Fibroblast of the conjunctiva (primary cell): ENCODE results near the gene CDHR4.
"Not testable (repeated sequence)": the region's sequence is repeated elsewhere in the genome, so short reads cannot be mapped to it uniquely, and the experiment has no call there.

Experiments
- DNase-seq: peaks from one replicate; pipeline ENCODE4 v3.0.0-alpha.2; 2010; ENCODE audit warnings: low read depth

The CDHR4 gene

DNA sequence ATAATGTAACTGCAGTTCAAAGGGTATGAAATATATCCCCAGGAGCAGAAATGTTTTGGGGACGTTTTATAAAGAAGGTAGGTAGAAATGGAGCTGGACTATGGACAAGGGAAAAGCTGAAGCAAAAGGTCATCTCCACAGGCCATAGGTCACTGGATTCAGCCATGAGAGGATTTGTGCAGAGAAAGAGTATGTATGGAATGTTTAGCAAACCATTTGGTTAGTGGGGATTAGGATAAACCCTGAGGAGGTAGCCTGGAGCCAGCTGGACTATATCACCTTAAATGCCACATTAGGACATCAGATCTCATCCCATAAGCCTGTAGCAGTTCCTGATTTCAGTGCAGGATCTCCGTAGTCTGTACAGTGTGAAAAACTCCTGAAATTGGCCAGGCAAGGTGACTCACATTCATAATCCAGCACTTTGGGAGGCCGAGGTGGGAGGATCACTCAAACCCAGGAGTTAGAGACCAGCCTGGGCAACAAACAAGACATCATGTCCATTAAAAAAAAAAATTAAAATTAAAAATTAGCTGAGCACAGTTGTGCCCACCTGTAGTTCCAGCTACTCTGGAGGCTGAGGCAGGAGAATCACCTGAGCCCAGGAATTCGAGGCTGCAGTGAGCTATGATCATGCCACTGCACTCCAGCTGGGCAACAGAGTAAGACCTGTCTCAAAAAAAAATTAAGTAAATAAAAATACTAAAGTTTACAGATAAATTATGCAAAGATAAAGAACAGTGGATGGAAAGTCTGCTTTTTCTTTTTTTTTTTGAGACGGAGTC is 18.1 kb downstream of the CDHR4 start:
- DNase-seq: no peak

GRCh38 chr3:49780975-49781365 is 18.7 kb downstream of the CDHR4 start:
- DNase-seq: not testable (repeated sequence)

DNA sequence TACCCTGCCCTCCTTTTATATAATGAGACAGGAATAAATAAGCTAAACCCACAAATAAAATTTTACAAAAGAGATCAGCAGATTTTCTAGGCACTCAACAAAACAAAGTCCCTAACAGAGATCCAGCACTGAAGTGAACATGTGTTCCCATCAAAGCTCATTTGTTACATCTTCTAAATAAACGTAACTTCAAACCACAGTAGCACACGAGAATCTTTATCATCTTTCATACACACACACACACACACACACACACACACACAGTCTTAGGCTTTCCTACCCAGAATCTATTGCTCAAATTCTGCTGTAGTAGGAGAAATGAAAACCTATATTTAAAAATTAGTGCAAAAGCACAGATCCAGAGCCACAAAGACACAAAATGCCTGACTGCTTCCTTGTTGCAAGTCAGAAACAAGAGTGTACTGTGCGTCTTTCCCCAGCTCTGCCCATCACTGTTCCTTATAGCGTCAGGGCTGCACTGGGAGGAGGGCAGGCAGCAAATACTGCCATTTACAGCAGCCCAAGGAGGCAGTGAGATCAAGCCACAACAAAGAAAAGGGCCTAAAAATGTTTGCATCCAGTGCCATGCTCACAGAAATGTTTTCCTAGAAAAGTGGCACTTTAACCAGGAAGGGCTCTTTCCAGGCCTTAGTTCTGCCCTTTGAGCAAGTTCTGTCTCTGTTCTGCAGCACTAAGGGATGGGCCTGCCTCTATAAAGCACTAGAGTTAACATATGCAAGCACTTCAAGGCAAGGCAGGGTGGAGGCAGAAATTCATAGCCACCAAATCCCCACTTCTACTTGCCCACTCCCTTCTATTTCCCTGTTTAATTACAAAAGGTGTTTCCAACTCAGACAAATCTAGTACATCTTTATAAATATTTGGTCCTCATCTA is 19.3 kb downstream of the CDHR4 start:
- DNase-seq: no peak

DNA sequence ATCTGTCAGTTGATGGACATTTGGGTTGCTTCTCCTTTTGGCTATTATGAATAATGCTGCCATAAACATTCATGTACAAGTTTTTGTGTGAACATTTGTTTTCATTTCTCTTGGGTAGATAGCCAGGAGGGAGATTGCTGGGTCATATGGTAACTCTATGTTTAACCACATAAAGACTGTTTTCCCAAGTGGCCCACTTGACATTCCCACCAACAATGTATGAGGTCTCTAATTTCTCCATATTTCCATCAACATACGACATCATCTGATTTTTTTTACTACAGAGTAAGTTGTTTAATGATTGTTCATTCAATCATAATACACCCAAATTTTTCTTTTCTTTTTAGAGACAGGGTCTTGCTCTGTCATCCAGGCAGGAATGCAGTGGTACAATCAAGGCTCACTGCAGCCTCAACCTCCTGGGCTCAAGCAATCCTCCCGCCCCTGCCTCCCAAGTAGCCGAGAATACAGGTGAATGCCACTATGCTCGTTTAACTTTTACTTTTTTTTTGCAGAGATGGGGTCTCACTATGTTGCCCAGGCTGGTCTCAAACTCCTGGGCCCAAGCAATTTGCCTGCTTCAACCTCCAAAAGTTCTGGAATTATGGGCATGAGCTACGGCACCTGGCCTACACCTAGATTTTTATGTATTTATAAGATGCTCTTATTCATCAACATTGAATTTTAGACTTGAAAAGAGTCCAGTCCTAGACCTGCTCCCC is 20.2 kb downstream of the CDHR4 start:
- no peak for DNase-seq

DNA sequence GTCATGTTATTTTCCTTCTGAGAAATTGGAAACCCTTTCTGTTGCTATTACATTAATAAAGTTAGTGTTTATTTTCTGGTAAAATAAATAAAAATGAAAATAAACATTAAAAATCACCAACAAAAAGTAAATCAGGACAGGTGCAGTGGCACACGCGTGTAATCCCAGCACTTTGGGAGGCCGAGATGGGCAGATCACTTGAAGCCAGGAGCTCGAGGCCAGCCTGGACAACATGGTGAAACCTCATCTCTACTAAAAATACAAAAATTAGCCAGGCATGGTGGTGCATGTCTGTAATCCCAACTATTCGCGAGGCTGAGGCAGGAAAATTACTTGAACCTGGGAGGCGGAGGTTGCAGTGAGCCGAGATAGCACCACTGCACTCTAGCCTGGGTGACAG is 23.6 kb downstream of the CDHR4 start:
- not testable (repeated sequence) for DNase-seq

DNA sequence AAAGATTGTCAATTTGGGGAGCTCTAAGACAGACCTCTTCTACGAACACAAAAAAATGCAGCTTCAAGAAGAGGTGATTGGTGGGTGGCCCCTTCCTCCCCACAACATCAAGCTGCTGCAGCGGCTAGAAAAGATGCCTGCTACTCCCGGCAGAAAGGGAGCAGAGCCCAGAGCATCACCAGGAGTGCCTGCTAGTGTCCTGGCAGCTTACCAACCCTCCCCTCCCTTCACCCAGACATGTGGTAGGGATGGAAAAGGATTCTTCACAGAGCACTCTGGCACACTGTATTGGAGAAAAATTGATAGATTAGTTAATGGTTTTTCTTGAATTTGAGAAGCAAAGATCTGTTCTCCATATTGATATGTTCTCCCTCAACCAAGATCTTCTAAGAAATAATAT is 24.1 kb downstream of the CDHR4 start:
- no peak for DNase-seq

- no peak for DNase-seq
Measured at GRCh38 chr3:49772703-49773102, 27.0 kb downstream of the CDHR4 start.

DNA sequence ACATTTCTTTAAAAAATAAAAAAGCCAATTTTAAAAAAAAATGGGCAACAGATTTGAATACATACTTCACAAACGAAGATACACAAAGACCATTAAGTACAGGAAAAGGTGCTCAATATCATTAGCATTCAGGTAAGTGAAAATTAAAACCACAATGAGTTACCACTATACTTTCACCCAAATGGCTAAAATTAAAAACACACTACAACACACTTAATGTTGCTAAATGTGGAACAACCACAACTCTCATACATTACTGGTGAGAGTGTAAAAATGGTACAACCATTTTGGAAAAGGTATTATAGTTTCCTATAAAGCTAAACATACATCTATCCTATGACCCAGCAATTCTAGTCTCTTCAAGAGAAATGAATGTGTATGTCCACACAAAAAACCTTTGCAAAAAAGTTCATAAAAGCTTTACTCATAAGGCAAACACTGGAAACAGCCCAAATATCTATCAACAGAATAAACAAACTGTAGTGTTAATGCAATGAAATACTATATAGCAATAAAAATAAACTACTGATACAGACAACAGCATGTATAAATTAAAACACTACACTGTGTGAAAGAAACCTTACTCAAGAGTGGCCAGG is 28.2 kb downstream of the CDHR4 start:
- no peak for DNase-seq

DNA sequence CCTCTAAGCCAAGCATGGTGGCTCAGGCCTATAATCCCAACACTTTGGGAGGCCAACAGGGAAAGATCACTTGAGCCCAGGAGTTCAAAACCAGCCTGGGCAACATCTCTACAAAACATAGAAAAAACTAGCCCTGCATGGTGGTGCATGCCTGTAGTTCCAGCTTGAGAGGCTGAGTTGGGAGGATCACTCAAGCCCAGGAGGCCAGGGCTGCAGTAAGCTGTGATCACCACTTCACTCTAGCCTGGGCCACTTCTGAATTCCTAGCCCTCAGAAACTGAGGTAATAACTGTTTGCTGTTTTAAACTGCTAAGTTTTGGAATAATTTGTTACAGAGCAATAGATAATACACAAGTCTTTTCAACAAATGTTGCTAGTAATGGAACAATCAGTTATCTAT is 29.7 kb downstream of the CDHR4 start:
- DNase-seq: no peak

DNA sequence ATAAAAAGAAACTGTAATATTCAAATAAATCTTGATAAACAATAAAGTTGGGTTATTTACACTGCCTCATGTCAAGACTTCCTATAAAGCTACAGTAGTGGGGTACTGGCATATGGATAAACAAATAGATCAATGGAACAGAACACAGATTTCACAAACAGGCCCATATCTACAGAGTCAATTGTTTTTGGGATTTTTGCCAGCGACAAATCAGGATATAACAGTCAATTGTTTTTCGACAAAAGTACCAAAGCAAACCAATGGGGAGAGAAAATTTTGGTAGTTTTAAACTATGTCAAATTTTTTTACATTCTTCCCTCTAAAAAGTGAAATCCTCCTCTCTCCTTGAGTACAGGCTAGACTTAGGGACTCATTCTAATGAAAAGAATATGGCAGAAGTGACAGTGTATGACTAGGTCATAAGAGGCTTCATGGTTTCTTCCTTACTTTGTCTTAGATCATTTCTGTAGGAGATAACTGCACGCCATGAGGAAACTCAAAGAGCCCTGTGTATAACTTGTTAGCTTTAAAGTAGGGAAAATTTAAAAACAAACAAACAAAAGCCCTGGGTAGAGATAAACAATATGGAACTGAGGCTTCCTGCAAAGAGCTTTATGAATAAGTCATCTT is 30.3 kb downstream of the CDHR4 start:
- DNase-seq: no peak

GRCh38 chr3:49763981-49764380 is 35.7 kb downstream of the CDHR4 start:
- no peak for DNase-seq

- DNase-seq: no peak
Measured at GRCh38 chr3:49761661-49762060, 38.0 kb downstream of the CDHR4 start.

GRCh38 chr3:49759226-49759625 is 40.4 kb downstream of the CDHR4 start:
- no peak for DNase-seq

DNA sequence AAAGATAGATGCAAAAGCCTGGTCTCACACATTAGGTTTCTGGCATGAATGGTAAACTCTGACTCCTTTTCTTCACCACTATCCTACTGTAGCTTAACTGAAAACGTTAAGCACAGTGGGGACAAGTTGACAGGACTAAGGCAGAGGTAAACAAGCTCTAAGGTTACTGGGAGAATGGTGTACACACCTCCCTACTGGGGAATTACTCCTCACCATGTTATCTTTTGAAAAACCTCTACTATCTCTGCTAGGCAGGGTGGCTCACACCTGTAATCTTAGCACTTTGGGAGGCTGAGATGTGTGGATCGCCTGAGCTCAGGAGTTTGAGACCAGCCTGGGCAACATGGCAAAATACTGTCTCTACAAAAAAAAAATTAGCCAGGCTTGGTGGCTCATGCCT is 42.5 kb downstream of the CDHR4 start:
- no peak for DNase-seq

GRCh38 chr3:49756036-49756435 is 43.6 kb downstream of the CDHR4 start:
- no peak for DNase-seq

DNA sequence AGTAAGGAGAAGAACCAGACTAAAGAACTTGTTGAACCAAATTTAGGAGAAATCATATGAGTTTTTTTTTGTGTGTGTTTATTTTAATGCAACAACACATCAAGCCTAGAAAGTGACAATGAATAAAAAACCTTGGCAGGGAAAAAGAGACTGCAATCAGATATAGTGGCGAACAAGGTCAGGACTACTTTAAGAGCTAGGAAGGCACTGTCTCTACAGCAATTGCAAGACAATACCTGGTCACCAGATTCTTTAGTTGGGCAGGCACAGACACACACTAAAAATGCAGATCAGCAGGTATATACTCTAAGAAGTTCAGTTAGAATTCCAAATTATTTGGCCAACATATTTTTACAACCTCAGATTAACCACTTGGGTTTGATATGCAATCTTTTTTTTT is 45.1 kb downstream of the CDHR4 start:
- no peak for DNase-seq

DNA sequence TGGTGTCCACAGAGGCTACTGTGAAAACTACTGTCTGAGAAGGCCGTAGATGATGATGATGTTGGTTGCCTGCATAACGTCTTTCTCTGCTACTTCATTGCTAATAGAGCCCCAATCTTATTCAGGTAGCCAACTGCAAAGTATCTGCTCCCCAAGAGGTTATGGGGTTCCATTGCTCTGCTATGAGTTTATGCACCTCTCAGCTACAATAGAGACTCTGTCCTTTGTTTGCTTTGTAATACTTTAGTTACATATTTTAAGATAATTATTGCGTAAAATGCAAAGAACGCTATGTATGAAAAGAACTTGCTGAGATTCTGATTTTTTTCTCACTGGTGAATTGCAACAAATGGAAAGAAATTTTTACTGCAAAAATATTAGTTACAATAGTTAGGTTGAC is 48.2 kb downstream of the CDHR4 start:
- no peak for DNase-seq

- DNase-seq: no peak
Measured at GRCh38 chr3:49750056-49750455, 49.6 kb downstream of the CDHR4 start.

- DNase-seq: not testable (repeated sequence)
Measured at GRCh38 chr3:49748874-49749273, 50.8 kb downstream of the CDHR4 start.

DNA sequence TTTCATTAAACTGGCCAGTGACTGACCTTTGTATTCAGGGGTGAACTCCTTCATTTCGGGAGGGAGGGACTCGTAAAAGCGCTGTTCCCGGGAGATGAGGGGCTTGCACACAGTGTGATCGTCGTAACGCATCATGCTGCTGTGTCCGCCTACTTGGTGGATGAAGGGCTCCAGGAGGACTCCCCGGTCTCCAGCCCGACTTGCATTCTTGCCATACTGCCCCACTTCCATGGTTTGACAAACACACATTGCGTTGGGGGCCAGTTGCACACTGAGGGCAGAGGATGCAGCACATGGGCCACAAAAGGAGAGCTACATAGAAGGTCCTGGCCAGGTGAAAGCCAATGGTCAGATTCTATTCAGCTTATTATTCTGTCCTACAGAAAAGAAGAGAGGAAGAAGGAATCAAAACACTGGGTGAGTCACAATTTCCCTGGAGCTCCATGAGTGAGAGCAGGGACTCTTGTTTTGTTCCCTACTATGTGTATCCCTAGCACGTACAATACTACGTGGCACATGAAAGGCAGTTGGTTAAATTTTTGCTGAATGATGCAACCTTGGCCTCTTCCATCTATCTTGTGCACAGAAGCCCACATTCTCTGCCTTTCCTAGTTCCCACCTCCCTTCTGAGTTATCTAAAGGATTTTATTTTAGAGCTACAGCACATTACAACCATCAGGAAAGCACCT is 51.7 kb downstream of the CDHR4 start:
- DNase-seq: no peak

DNA sequence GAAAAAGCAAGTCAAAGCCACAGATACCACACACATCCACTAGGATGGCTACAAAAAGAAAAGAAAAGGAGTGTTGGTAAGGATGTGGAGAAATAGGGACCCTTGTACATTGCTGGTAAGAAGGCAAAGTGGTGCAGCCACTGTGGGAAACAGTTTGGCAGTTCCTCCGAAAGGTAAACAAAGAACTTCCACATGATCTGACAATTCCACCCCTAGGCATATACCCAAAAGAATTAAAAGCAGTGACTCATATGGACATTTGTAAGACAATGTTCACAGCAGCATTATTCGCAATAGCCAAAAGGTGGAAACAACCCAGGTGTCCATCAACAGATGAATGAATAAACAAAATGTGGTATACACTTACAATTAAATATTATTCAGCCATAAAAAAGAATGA is 53.7 kb downstream of the CDHR4 start:
- no peak for DNase-seq
